NCI-H82 (cell line): ENCODE results near the gene SHC3.
A peak's percentile ranks its signal among the peaks of the same experiment; 100 is the strongest.

Experiments used
- DNase-seq: peaks from one replicate; lab custom pipeline; 2025; lab: John Stamatoyannopoulos, UW

Gene SHC3

DNA sequence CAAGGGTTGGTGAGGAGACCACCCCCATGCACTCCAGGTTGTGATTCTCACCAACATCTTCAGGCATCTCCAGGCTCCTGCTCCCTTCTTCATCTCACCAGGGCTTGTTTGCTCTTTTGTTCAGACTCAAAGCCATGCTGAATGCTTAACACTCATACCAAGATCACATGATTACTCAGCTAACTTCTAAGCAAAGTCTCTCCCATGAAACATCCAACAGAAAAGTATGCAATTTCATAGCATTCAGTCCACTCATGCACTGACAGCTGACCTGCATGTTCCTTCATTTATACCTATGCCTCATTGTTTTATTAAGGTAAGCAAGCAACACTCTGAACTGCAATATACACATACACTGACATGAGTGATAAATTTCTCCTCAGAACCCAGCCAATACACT lies 69.0 kb downstream of the SHC3 start:
- no peak for DNase-seq

- DNase-seq = no peak
Measured at GRCh38 chr9:89107406-89107805, 71.2 kb downstream of the SHC3 start.

- no peak for DNase-seq
Measured at GRCh38 chr9:89106224-89106851, 72.3 kb downstream of the SHC3 start.

DNA sequence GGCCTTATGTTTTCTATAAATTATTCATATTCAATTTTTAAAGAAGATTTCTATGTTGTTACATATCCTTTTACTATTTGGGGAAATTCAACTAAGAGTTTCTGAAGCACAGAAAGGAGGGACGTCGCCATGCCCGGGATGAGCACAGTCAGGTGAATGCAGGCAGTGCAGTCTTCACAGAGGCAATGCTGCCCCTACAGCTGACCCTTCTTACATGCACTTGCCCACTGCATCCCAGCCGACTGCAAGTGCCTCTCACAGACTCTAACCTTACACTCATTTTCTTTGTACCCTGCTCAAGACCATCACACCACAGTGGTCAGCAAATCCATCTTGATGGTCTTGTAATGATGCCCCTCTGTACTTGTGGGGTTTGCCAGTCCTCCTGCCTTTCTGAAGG lies 73.8 kb downstream of the SHC3 start:
- no peak for DNase-seq

DNA sequence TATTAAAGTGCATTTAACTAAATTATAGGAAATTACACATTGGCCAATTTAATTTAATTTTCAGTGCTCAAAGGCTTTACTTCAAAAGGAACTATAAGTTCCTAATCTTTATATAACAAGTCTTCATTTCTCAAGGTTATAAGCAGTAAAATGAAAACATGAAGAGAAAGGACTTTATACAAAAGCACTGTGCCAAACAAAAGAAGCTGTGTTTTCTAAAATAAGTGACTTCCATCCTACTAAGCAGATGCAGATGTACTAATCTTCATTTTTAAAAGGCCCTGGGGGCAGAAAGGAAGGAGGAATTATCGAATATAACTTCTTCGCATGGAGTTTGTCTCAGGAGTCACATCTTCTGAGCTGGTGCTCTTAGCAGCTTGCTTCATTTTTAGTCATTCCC lies 81.4 kb downstream of the SHC3 start:
- no peak for DNase-seq

- DNase-seq = no peak
Measured at GRCh38 chr9:89096807-89097206, 81.8 kb downstream of the SHC3 start.

- no peak for DNase-seq
Measured at GRCh38 chr9:89095761-89096528, 82.7 kb downstream of the SHC3 start.

DNA sequence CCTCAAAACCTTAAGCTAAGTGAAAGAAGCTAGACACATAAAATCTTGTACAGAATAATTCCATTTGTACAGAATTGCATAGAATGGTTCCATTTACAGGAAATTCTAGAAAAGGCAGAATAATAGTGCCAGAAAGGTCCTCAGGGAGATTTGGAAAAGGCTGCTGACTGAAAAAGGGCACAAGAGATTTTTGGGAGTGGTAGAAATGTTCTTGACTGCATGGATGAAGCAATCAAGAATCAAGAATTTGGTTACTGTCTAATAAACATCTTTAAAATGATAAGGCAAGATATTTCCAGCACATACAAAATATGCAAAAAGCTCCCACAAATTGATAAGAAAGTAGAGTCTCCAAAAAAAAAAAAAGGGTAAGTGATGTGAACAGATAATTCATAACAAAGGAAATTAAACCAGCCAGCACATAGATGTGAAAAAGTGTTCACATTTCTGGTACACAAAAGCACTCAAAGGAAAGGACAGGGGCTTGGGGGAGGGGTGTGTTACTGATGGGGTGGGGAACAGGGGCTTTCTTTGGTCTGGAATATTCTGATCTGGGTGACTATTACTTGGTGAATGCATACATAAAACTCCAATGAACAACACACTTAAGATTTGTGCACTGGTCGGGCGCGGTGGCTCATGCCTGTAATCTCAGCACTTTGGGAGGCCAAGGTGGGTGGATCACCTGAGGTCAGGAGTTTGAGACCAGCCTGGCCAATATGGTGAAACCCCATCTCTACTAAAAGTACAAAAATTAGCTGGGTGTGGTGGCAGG lies 85.2 kb downstream of the SHC3 start:
- DNase-seq = no peak

DNA sequence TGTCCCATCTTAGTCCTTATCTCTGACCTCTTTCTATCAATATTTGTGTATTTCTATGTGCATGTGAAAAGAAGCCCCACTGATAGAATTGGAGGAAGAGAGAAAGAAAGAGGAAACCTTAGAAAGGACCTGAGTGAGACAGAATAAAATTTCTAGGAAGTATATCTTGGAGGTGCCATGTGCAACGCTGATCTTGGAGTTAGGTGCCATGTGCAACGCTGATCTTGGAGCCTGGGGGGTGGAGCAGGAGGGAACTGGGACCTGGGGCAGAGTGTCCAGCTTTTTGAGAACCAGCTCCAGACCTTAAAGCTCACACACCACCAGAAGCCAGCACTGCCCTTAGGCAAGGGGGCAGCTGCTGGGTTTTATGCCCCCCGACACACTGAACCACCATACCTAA lies 89.4 kb downstream of the SHC3 start:
- no peak for DNase-seq

- no peak for DNase-seq
Measured at GRCh38 chr9:89083626-89084025, 95.0 kb downstream of the SHC3 start.

GRCh38 chr9:89080193-89080592 lies 98.4 kb downstream of the SHC3 start:
- no peak for DNase-seq

DNA sequence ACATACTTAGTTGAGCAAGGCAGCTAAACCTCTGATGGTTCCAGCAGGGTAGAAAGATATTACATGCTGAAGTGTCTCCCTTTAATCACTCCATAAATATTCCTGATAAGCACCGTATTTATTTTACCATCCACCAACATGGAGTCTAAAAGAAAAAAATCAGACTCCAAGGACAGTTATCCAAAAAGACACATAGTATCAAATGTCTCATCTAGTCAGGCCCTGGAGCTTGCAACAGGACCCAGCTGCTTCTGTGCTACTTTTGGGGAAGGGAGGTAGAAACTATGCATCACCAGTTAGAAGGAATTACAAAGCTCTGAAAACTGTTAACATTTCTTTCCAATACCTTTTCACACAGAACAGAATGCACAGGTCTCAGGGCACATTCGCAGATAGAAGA lies 99.2 kb downstream of the SHC3 start:
- DNase-seq = no peak

DNA sequence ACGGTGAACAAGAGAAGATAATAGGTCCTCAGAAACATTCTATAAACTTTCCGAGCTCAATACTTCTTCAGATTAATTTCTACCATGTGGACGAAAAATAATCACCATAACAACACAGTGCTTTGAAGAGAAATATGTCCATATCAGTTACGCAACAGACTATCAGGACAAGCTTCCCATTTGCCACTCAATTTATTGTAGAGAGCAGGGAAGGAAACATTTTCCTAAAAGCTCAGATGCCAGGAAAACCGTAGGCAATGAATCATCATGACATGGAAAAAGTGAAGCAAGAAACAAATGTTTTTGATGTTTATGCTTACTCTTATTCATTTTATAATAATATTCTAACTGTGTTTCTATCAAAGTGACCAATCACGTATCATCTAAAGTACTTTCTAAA lies 99.8 kb downstream of the SHC3 start:
- DNase-seq = no peak

DNA sequence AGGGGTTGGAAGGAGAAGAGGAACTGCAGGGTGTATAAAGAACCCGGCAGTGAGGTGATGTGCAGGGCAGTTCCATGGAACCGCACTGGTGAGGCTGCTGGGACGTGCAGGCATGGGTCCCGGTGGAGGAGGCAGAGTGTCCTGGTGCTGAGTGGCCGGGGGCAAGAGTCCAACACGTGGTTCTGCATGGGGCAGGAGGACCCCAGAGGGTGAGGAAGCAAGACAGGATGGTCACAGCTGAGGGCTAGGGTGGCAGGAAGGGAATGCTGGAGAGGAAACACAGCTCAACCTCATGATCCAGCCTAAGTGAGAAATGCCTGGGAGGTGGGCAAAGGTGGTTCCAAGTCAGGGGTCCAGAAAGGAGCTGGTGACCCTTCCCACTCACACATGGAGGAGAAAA lies 100.2 kb downstream of the SHC3 start:
- no peak for DNase-seq

GRCh38 chr9:89077519-89077918 lies 101.1 kb downstream of the SHC3 start:
- no peak for DNase-seq

DNA sequence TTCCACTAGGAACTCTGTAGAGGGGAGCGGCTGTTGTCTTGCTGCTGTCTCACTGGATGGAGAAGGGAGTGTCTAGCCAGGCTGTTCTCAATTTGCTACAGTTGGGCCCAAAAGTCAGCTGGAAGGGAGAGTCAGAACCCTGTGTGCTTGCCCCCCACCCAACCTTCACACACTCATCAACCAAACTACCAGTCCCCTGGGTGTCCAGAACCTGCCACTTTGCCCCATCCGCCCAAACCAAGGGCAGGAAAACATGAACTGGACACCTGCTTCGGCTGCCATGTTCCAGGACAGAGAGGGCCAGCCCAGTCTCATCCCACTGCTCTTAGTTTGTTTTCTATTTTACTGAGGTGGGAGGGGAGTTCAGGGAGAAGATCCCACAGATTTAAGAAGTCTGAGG lies 105.2 kb downstream of the SHC3 start:
- no peak for DNase-seq

DNA sequence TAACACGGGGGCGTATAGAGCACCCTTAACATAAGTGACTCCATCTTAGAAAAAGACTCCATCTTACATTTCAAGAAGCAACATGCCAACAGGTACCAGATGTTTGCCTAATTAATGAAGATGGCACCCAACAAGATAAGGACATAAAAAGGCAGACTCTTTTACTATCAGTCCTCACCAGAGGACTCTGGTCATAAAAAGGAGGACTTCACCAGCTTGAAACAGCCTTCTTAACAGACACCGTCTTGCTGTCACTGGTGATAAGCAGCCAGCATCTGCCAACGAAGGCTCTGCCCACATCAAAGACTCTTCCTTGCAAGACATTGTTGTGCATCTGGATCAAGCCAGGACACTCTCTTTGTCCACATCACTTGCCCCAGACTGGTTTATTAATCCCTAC lies 107.0 kb downstream of the SHC3 start:
- DNase-seq = no peak

DNA sequence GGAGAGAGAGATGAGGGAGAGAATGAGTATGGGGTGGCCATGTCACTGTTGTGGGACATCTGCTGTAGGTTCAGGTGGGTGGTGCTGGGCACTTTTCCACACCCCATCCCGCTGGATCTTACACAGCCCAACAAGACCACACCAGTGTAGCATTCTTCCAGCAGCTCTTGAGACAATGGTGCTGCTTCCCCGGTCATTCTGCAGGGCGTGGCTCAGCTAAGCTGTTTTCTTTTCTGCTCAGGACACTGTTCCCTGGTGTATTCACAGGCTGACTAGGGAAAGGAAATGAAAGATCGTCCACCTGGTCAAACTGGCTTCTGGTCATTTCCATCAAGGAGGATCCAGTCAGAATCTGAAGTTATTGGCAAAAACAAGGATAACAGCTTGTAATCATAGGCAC lies 111.8 kb downstream of the SHC3 start:
- DNase-seq = no peak

DNA sequence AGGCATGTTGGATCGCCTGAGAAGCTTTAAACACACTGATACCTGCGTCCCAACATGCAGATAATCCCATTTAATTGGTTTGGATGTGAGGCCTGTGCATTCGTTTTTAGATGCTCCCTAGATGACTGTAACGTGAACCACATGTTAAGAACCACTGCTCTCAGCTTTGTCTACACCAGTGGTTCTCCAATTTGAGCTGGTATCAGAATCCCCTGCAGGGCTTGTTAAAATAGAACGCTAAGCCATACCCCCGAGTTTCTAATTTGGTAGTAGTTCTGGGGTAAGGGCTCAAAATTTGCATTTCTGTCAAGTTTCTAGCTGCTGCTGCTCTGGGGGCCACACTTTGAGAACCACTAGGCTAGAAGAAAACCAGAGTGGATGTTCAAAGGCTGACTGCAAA lies 112.7 kb downstream of the SHC3 start:
- peak; percentile 41 for DNase-seq

GRCh38 chr9:89060790-89061189 lies 117.8 kb downstream of the SHC3 start:
- DNase-seq = no peak

GRCh38 chr9:89059925-89060506 lies 118.6 kb downstream of the SHC3 start:
- no peak for DNase-seq

GRCh38 chr9:89058906-89059305 lies 119.7 kb downstream of the SHC3 start:
- no peak for DNase-seq
